Fibroblast of pulmonary artery (primary cell): ENCODE data around the gene NPHP3.

Experiments
- DNase-seq: peaks from one replicate; pipeline ENCODE4 v3.0.0-alpha.2; 2010; ENCODE audit warnings: low read depth
- H3K4me3 ChIP-seq: replicated peaks from 2 replicates; pipeline ENCODE4 v1.5.1; 2011; ENCODE audit warnings: low read depth, mild to moderate bottlenecking, control low read depth, low read length, moderate library complexity
- TF ChIP-seq, protein P1 (sequence below): IDR thresholded peaks from 2 replicates; pipeline ENCODE4 v1.5.1; 2011; ENCODE audit warnings: mild to moderate bottlenecking, control low read depth, low read length, inconsistent platforms; ENCODE audit errors: missing control alignments

Gene NPHP3

GRCh38 chr3:132735589-132735988 is 13.4 kb upstream of the NPHP3 start:
- no peak for DNase-seq
- TF ChIP-seq, protein P1, sequence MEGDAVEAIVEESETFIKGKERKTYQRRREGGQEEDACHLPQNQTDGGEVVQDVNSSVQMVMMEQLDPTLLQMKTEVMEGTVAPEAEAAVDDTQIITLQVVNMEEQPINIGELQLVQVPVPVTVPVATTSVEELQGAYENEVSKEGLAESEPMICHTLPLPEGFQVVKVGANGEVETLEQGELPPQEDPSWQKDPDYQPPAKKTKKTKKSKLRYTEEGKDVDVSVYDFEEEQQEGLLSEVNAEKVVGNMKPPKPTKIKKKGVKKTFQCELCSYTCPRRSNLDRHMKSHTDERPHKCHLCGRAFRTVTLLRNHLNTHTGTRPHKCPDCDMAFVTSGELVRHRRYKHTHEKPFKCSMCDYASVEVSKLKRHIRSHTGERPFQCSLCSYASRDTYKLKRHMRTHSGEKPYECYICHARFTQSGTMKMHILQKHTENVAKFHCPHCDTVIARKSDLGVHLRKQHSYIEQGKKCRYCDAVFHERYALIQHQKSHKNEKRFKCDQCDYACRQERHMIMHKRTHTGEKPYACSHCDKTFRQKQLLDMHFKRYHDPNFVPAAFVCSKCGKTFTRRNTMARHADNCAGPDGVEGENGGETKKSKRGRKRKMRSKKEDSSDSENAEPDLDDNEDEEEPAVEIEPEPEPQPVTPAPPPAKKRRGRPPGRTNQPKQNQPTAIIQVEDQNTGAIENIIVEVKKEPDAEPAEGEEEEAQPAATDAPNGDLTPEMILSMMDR, result no peak
- H3K4me3 ChIP-seq, result no peak overlapping the region

GRCh38 chr3:132730891-132731580 is 8.8 kb upstream of the NPHP3 start:
- no peak overlapping the region for H3K4me3 ChIP-seq
- DNase-seq, result peak; percentile 76
- TF ChIP-seq, protein P1, result peak; percentile 50

DNA sequence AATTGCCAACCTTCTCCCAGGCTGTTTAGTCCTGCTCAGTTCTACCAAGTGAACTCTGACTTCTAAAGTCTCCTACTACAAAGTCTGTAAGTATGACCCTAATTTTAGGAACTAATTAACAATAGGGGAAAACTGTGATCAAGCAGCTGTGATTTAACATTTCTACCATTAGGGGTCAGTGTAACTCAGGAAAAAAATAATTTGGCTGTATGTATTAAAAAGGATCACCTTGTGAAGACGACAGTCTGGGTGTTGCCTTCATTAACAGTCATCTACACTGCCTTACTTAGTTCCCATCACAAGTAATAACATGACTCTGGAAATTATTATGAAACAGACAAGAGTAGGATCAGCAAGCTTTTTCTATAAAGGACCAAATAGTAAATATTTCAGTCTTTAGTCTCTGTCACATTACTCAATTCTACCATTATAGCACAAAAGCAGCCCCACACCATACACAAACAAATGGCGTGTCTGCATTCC is 4.2 kb upstream of the NPHP3 start:
- TF ChIP-seq, protein P1, result peak; percentile 60
- no peak overlapping the region for H3K4me3 ChIP-seq
- peak; percentile 51 for DNase-seq

DNA sequence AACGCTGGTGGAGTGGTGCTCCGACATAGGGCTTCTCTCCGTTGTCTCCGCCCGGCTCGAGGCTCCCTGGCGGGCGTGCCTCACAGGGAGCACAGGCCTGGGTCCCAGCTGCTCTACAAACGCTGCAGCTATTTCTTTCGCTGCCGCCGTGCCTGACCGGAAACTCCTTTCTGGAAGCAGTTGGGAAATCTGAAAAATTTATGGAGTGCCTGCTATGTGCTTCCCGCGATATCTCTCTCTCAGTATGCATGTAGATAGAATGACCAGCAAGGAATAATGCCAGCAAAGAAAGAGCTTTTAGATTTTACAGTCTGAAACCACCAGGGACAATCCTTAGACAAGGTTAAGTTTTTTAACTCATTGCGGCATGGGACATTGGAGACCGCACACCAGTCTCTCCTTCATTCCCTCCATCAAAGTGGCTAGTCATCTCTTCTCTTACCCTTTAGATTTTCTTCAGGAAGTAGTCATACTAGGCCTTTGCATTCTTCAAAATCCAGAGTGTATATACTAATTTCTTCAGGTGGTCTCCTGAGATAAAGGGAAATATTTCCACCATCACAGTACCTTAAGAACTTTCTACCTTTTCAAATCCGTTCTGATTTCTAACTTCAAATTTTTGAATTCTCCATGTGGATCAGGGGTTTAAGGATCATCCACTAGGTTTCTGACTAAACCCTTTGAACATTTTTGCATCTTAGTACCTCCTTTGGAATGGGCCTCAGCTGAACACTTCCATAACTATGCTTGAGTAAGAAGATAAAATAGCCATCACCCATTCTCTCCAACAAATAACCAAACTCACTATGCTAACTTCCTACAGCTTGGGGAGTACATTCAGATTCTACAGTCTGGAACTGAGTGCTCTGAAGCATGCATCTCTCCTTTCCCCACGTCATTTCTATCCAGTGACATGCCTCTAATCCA is 1.1 kb upstream of the NPHP3 start:
- TF ChIP-seq, protein P1, result no peak
- no peak for DNase-seq
- peak overlapping the region; percentile 58 for H3K4me3 ChIP-seq

DNA sequence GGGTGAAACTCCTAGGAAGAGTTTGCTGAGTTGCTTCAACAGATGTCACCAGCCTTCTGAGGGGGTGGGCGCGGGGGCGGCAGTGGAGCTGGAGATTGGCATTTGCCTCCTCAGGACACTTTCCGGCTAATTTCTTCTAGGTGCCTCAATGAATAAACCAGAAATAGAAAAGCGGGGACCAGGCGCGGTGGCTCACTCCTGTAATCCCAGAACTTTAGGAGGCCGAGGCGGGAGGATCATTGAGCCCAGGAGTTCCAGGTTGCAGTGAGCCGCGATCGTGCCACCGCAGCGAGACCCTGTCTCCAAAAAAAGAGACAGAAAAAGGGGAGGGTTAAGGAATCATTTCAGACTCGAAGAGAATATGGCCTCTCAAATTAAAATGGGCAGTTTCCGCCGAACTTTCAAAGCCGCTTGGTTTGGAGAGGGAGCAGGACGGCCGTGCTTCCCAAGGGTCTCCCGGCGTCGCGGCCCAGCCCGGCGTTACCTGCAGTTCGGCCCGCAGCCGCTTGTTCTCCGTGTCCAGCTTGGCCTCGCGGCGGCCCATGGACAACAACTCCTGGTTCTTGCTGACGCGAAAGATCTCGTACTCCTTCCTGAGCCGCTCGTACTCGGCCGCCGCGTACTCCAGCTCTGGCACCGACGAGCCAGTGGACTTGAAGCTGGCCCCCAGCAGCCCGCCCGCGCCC is 587 bp downstream of the NPHP3 start:
- TF ChIP-seq, protein P1, result peak; percentile 33
- DNase-seq, result peak; percentile 76
- peak overlapping the region; percentile 78 for H3K4me3 ChIP-seq

- no peak for DNase-seq
- TF ChIP-seq, protein P1, result no peak
- peak overlapping the region; percentile 23 for H3K4me3 ChIP-seq
These were observed 2.0 kb downstream of the NPHP3 start for GRCh38 chr3:132720228-132720627.
